ENCODE results near the gene SPART.

DNA sequence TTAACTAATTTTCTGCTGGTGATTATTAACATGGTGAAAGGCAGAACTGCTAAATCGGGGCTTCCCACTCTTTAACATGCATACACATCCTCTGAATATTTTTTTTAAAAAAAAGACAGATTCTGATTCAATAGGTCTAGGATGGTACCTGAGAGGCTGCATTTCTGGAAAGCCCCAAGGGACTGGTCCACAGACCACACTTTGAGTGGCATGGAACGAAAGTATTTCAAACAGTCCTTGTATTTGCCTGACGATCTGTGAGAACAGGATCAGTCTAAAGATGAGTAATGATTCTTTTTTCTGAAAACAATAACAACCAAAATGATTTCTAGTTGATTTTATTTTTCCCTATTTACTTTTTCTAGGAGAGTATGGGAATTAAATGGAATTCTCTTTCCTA is 16.7 kb upstream of the SPART start:
- TF ChIP-seq, protein P1, sequence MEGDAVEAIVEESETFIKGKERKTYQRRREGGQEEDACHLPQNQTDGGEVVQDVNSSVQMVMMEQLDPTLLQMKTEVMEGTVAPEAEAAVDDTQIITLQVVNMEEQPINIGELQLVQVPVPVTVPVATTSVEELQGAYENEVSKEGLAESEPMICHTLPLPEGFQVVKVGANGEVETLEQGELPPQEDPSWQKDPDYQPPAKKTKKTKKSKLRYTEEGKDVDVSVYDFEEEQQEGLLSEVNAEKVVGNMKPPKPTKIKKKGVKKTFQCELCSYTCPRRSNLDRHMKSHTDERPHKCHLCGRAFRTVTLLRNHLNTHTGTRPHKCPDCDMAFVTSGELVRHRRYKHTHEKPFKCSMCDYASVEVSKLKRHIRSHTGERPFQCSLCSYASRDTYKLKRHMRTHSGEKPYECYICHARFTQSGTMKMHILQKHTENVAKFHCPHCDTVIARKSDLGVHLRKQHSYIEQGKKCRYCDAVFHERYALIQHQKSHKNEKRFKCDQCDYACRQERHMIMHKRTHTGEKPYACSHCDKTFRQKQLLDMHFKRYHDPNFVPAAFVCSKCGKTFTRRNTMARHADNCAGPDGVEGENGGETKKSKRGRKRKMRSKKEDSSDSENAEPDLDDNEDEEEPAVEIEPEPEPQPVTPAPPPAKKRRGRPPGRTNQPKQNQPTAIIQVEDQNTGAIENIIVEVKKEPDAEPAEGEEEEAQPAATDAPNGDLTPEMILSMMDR (IDR thresholded peaks at IDR 0.05): no peak
- TF ChIP-seq ZFX (IDR thresholded peaks at IDR 0.05; ENCODE audit: borderline replicate concordance): no peak
